ENCODE results near the gene PLXNA4. TPM values are rescaled to one million over a fixed set of nuclear protein-coding genes. Genes with fewer than 3 reads are reported as not detected.

PLXNA4 gene
- total and polyA plus RNA-seq, 2 experiments from 2014 or later, result 0.08 to 0.80 TPM

- Mint-ChIP-seq H3K9me3 (no peaks in the 10 kb centered on the region), H3K36me3 (ENCODE audit: low read depth) (no peaks in the 10 kb centered on the region), H3K27ac (no peak overlapping the region), H3K4me1 (peaks cover 4% of the 10 kb centered on the region), H3K27me3 (ENCODE audit: insufficient read depth, low read depth, poor library complexity) (peaks cover 3% of the 10 kb centered on the region), H3K4me3 (no peak overlapping the region)
- Histone ChIP-seq H3K27ac (ENCODE audit: low read depth) (no peak overlapping the region), H3K36me3 (ENCODE audit: insufficient read depth) (no peaks in the 10 kb centered on the region), H3K4me3 (no peak overlapping the region), H3F3A (replicated peaks; ENCODE audit: low read depth) (0 out of 2 replicates have a peak, but pooled peaks cover 2% of the 10 kb centered on the region), H3K4me1 (ENCODE audit: insufficient read depth) (peaks cover 3% of the 10 kb centered on the region), H4K20me1 (replicated peaks; ENCODE audit: insufficient read depth) (no peaks in the 10 kb centered on the region; the same call in 1 of the 2 replicates), H3K27me3 (ENCODE audit: insufficient read depth) (no peaks in the 10 kb centered on the region), H2AFZ (no peak overlapping the region), H3K79me2 (replicated peaks; ENCODE audit: insufficient read depth) (no peaks in the 10 kb centered on the region), H3K4me2 (no peak overlapping the region), H3K9me2 (ENCODE audit: insufficient read depth) (no peaks in the 10 kb centered on the region)
- ATAC-seq (no peak), DNase-seq (ENCODE audit: low spot score) (no peak)
- no peak for TF ChIP-seq POLR2AphosphoS5 (IDR thresholded peaks at IDR 0.05; ENCODE audit: low read depth)
- no peak for TF ChIP-seq NANOG (IDR thresholded peaks at IDR 0.05; ENCODE audit: borderline replicate concordance)
- TF ChIP-seq CREB1 (CRISPR knock-in tag; IDR thresholded peaks at IDR 0.05; ENCODE audit: low read depth), result no peak
- no peak for TF ChIP-seq EZH2 (IDR thresholded peaks at IDR 0.05; ENCODE audit: low read depth, unreplicated experiment)
- TF ChIP-seq JUNB (IDR thresholded peaks at IDR 0.05; ENCODE audit: unreplicated experiment), result no peak
- TF ChIP-seq REST (IDR thresholded peaks at IDR 0.05; ENCODE audit: unreplicated experiment), result no peak
- no peak for TF ChIP-seq ZNF462 (CRISPR knock-in tag; IDR thresholded peaks at IDR 0.05)
- no peak for TF ChIP-seq ZNF331 (CRISPR knock-in tag; IDR thresholded peaks at IDR 0.05; ENCODE audit: low read depth)
These were observed 33.0 kb upstream of the PLXNA4 start for GRCh38 chr7:132609222-132609621.

Measured in GM23338 (cell line).